ELF-1 (cell line): Measurements from ENCODE around the gene SLC17A7.

Source experiments
- DNase-seq: peaks from one replicate; pipeline ENCODE4 v3.0.0-alpha.2; 2016; ENCODE audit warnings: low read depth, low spot score

SLC17A7 gene

GRCh38 chr19:49427855-49428546, 13.3 kb downstream of the SLC17A7 start:
- DNase-seq = peak; percentile 63

GRCh38 chr19:49427339-49427738, 14.0 kb downstream of the SLC17A7 start:
- no peak for DNase-seq

- peak; percentile 89 for DNase-seq
Measured at GRCh38 chr19:49425922-49426592, 15.3 kb downstream of the SLC17A7 start.

- DNase-seq = no peak
Measured at GRCh38 chr19:49425178-49425577, 16.1 kb downstream of the SLC17A7 start, which contains the start of gene GFY. Gene GFY, plus strand, starts transcription at chr19:49425388. Its CDS starts 1,043 bp downstream, at chr19:49426431.

- no peak for DNase-seq
Measured at GRCh38 chr19:49423985-49424303, 17.4 kb downstream of the SLC17A7 start.

- DNase-seq = no peak
Measured at GRCh38 chr19:49423071-49423984, 18.0 kb downstream of the SLC17A7 start, which contains the start of gene PTH2. Gene PTH2, minus strand, starts transcription at chr19:49423441. Its CDS starts 102 bp downstream, at chr19:49423339.

DNA sequence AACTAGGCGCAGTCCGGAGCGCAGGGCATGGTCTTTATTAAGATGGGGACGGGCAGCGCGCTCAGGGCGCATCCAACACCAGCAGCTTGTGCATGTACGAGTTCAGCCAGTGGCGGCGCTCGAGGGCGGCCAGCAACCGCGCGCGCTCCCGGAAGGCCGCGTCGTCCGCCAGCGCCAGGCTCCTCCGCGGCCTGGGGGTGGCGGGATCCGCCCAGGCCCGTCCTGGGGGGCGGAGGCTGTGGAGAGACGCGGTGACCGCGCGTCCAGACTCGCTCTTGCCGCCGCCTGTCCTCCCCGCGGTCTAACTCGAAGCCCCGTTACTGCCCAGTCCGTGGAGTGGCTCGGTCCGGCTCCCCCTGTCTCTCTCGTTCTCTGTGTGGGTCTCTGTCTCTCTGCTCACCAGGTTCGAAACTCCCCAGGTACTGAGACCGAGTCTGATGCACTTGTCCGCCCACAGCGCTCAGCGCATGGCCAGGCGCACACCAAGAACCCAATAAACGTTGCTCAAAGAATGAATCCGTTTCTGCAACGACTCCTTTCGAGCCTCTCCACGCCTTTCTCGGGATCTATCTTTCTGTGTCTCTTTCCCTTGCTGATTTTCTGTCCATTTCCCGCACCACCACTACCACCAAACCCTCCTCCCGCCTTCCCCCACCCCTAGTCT, 18.8 kb downstream of the SLC17A7 start:
- DNase-seq = peak; percentile 80

DNA sequence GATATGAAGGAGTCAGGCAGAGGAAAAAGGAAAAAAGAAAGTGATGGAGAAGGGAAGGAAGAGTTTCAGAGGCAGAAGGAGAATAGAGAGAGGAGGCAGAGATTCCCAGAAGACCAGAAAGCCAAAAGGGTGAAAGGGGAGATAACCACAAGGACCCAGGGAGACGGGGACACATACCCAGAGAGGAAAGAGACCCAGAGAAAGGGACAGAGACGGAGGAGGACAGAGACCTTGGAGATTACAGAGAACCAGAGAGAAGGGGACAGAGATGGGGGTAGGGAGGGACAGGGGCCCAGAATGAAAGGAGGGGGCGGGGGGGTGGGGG, 19.5 kb downstream of the SLC17A7 start:
- no peak for DNase-seq

DNA sequence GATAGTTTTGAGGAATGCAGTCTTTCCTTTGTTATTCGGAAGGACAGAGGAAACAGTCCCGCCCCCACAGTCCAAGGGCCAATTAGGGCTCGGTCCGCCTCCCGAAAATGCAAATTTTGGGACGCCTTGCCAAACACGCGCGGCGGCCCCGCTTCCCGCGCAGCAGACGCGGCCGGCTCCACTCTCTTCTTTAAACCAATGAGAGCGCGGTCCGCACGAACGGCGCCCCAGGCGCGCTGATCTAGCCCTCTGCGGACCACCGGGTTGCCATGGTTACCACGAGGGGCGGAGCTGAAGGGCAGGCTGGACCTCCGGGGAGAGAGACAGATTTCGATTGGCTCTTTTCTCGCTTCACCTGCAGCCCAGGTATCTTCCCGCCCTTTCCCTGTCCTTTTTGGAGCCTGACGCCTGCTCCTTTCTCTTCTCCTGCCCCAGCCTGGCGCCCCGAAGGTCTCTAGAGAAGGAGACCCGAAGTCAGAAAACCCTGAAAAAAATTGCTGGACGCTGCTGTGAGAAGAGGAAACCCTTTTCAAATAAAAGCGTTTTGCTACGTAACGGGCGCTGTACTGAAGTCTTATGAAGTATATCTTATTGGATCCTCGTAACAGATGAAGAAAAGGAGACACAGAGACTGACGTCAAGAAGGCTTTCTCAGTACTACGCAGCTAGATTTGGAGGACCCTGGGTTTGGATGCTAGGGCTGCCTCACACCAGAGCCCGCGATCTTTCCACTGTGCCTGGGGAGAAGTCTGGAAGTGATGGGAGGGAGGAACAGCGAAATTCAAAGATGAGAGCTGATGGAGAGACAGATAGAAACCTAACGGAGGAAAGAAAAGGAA, 20.1 kb downstream of the SLC17A7 start:
- peak; percentile 99 for DNase-seq

DNA sequence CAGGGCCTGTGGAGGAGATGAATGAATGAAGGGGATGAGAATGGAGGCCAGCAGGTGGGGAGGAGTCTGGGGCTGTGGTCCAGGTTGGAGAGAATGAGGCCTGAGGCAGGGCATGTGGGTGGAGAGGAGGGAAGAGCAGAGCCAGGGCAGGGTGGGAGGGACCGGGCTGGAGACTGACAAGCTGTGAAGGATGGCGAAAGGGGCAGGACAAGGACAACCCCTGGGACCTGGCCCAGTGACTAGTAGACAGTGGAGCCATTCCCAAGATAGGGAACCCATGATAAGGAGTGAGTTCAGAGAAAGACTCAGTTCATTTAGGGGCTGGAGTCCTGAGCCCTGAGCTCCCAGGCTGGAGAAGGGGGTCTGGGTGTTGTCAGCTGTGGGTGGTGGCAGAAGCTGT, 21.1 kb downstream of the SLC17A7 start:
- DNase-seq = no peak

DNA sequence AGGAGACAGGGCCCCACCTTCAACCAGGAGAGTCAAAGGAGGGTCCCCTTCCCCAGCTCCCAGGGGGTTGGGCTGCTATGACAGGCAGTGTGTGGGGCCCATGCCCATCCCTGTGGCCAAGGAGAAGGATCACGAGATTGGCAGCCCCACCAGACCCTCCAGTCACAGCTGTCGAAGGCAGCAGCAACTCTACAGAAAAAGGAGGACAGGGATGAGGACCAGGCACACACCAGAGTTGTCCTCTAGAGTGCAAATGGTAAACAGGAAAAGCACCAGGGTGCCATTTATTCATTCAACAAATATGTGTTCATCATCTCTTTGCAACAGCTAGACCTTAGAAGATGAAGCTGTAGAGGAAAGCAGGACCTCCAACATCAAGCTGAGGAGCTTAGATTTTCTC, 22.2 kb downstream of the SLC17A7 start:
- no peak for DNase-seq

- DNase-seq = no peak
Measured at GRCh38 chr19:49418511-49418910, 22.8 kb downstream of the SLC17A7 start.

GRCh38 chr19:49417088-49417487, 24.2 kb downstream of the SLC17A7 start:
- DNase-seq = no peak

DNA sequence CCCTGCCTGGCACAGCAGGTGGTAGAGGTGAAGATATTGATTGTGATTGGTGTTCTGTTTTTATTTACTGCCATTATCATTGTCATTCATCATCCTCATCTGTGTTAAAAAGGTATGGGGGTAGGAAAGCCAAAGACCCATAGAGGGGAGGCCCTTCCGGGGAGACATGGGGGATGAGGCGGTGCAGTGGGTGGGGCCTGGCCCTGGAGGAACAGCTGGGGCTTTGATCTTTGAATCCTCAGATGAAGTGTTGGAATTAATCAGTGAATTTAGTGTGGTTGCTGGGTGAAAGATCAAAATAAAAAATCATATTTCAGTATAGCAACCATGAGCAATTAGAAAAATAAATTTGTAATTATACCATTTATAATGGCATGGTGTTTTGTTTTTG, 25.5 kb downstream of the SLC17A7 start:
- DNase-seq = no peak

- DNase-seq = no peak
Measured at GRCh38 chr19:49415102-49415809, 26.1 kb downstream of the SLC17A7 start.

DNA sequence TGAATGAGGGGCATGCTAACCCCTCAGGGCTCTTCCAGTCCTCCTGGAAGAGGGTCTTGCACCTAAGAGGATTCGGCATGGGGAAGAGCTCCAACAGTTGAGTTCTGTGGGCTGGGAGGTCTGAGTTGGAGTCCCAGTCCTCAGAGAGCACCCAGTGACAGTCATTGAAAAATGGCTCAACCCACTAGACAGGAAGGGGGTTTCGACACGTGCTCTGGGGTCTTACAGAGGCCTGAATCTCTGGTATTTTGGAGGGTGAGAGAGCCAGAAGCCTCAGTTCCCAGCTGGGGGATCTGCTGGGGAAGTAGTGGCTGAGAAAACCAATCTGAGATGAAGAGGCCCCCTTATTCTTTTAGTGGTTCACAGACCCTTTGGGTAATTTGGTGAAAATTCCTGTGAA, 27.1 kb downstream of the SLC17A7 start:
- no peak for DNase-seq

GRCh38 chr19:49413348-49413747, 28.0 kb downstream of the SLC17A7 start:
- peak; percentile 74 for DNase-seq

GRCh38 chr19:49411681-49412326, 29.5 kb downstream of the SLC17A7 start:
- DNase-seq = no peak

DNA sequence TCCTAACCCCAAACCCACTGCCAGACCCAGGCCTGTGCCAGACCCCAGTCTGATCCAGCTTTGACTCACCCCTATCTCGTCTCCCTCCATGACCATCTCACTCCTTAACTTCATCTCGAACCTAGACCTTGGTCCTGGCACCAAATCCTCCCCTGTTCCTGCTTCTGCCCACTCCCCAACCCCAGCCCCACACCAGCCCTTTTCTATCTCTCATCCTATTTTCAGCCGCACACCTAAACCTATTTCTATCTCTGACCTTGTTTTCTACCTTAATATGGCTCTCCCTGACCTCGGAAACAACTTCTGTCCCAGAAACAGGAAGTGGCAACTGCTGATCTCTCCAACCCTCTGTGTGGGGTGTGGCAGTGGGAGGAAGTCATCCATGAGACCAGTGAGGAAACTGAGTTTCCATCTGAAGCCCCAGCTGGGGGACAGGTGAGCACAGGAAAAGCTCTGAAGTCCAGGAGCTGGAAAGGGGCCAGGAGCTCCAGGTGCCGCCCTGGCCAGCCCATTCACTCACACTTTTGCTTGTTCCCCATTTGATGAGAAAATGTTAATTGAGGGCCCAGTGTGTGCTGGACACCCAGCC, 31.8 kb downstream of the SLC17A7 start:
- no peak for DNase-seq
